HL-60 (cell line): ENCODE measurements around the gene DOCK8.

Experiments used
- DNase-seq, 2 experiments: peaks; one replicate each; pipeline ENCODE4 v3.0.0-alpha.2; 2010 to 2020; ENCODE audit warnings: low read depth in 1 of 2, low spot score in 1 of 2
- H3K27ac ChIP-seq: fragments of 250-450 bp; sonication (Bioruptor Pico); replicated peaks from 2 replicates; pipeline ENCODE4 v1.5.1; 2020; ENCODE audit warnings: mild to moderate bottlenecking, moderate library complexity
- H3K27me3 ChIP-seq: fragments of 250-450 bp; sonication (Bioruptor Pico); 2 replicates; pipeline ENCODE4 v1.5.1; 2021; ENCODE audit warnings: mild to moderate bottlenecking, moderate library complexity; ENCODE audit not compliant: insufficient read depth, poor library complexity, severe bottlenecking
- H3K4me3 ChIP-seq: replicated peaks from 2 replicates; pipeline ENCODE4 v1.5.1; 2011; ENCODE audit warnings: mild to moderate bottlenecking, control low read depth, low read length; ENCODE audit not compliant: insufficient read depth
- CTCF ChIP-seq: IDR thresholded peaks from one replicate; pipeline ENCODE4 v1.5.1; 2011; ENCODE audit warnings: low read length, control low read depth, inconsistent platforms; ENCODE audit not compliant: insufficient read depth
- GABPA ChIP-seq: IDR thresholded peaks from 2 replicates; pipeline ENCODE4 v1.6.1; 2012; ENCODE audit warnings: low read depth
- POLR2AphosphoS5 ChIP-seq: IDR thresholded peaks from 2 replicates; pipeline ENCODE4 v1.6.1; 2012; ENCODE audit warnings: low read depth
- REST ChIP-seq: IDR thresholded peaks from 2 replicates; pipeline ENCODE4 v1.6.1; 2012; ENCODE audit warnings: low read depth; ENCODE audit not compliant: insufficient replicate concordance
- SPI1 ChIP-seq: IDR thresholded peaks from 2 replicates; pipeline ENCODE4 v1.6.1; 2012; ENCODE audit warnings: low read depth, mild to moderate bottlenecking, borderline replicate concordance

The DOCK8 gene

GRCh38 chr9:312596-313320 is 98.1 kb downstream of the DOCK8 start:
- DNase-seq, result no peak
- TF ChIP-seq SPI1 (no peak), GABPA (no peak), REST (no peak), POLR2AphosphoS5 (no peak)
- H3K27ac ChIP-seq, result no peak overlapping the region
- no peaks in the 10 kb centered on the region for H3K27me3 ChIP-seq
- H3K4me3 ChIP-seq, result no peak overlapping the region

- no peak overlapping the region for H3K4me3 ChIP-seq
- H3K27ac ChIP-seq, result no peak overlapping the region
- no peak for TF ChIP-seq CTCF
- no peak for TF ChIP-seq SPI1
- TF ChIP-seq REST, result no peak
- no peak for TF ChIP-seq POLR2AphosphoS5
- no peak for TF ChIP-seq GABPA
- DNase-seq, result no peak
- no peaks in the 10 kb centered on the region for H3K27me3 ChIP-seq
Observed at GRCh38 chr9:316382-316965, 101.8 kb downstream of the DOCK8 start.

GRCh38 chr9:318646-319045 is 104.0 kb downstream of the DOCK8 start:
- no peaks in the 10 kb centered on the region for H3K27me3 ChIP-seq
- H3K27ac ChIP-seq, result no peak overlapping the region
- no peak for DNase-seq
- H3K4me3 ChIP-seq, result no peak overlapping the region
- no peak for TF ChIP-seq POLR2AphosphoS5
- no peak for TF ChIP-seq GABPA
- no peak for TF ChIP-seq REST
- TF ChIP-seq CTCF, result no peak
- TF ChIP-seq SPI1, result no peak
